GM15510 (cell line): ENCODE data around the gene GANC.

ENCODE experiments used
- POLR2A ChIP-seq: IDR thresholded peaks from 3 replicates; pipeline ENCODE4 v1.6.1; 2011; ENCODE audit warnings: borderline replicate concordance; ENCODE audit not compliant: insufficient read length; ENCODE audit errors: extremely low read depth

GANC gene

DNA sequence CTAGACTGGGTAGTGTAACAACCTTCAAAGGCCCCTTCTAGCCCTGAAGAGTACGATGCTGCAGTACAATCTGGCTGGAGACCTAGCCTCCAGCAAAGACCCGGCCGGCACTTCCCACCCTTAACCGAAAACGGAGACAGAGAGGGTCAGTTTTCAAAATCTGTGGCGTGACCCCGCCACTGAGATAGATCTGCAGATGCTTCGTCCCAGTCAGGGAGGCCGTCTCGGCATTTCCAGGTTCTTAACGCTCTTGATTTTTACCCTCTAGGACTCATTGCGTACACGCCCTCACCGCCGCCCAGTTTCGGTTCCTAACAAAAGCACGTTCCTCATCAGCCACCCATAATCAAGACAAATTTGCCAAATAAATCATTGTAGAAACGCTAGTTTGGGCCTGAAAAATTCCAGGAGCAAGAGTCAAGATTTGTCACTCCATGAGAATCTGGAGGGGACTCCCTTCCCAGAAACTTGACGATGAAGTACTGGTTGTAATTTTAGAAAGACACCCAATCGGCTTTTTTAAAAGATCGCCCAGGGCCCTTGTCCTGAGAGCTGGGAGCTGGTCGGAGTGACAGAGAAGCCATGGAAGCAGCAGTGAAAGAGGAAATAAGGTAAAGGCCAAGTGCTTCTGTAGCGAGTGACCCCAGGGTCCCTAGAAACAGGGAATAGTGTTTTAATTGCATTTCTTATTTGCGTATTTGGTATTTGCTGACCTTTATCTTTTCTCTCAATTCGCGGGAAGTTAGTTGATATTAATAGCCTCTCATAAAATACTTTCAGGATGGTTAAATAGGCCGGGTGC, 1.1 kb downstream of the GANC start:
- TF ChIP-seq POLR2A = no peak

DNA sequence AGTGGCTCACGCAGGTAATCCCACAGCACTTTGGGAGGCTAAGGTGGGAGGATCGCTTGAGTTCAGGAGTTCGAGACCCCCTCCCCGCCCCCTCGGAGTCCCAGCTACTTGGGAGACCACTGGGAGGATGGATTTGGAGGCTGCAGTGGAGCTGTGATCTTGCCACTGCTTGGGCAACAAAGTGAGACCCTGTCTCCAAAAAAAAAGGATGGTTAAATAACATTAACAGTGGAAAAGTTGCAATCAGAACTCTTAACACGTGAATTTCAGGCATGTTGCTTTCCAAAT, 1.6 kb downstream of the GANC start:
- no peak for TF ChIP-seq POLR2A

DNA sequence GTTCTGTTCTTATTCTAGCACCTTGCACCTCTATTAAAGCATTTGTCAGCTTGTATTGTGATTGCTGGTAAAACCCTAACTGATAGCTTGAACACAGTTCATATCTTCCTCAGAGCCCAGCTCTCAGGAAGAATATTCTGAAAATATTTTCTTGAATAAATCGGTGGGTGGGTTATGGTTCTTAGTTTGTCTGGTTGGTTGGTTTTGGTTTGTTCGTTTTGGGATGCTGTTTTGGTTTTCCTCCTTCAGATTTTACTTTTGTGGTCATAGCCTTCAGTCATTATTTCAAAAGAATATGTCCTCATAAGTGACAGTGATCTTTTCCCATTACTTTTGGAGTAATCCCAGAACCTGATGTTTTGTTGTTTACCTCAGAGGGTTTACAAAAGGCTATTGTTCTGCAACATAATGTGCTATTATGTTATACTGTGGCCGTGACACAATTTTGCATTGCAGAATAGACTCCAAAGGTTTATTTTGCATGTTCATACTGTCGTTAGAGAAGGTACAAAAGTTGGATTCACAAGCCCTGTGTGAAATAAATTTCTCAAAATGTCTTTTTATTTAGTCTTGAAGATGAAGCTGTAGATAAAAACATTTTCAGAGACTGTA, 2.9 kb downstream of the GANC start:
- TF ChIP-seq POLR2A = no peak

DNA sequence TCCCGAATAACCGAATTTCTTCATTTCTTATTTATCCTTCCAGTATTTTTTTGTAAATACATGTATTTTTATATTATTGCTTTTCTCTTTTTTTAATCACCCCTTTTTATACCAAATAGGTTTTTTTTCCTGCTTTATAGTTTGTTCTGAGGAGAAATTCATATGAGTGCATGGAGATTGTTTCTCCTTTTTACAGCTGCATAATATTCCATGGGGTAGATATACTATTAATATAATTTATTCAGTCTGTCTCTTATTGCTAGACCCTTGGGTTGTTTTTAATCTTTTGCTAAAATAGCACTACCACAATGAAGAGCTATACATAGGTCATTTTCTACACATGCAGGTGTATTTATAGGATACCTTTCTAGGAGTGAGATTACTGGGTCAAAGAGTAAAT, 3.8 kb downstream of the GANC start:
- TF ChIP-seq POLR2A = no peak

DNA sequence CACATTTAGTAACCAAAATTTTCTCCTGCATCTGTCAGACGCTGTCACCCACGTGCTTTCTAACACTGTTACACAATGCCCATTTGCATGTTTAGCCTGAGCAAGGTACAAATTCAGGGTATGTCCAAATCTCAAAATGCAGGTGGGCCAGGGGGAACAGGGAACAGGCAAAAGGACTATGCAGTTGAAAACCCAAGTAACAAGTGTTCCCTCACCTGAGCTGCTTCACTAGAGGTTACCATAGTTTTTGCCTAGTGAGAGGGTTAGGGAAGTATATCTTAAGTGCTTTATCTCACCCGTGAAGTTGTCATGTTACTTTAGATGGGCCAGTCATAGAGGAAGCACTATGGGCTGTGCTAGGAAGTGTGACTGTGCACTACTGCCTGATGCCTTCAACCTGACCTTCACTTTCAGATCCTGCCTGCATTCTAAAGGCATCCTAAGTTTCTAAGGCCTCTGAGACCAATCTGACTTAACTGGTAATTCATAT, 6.3 kb downstream of the GANC start:
- no peak for TF ChIP-seq POLR2A

DNA sequence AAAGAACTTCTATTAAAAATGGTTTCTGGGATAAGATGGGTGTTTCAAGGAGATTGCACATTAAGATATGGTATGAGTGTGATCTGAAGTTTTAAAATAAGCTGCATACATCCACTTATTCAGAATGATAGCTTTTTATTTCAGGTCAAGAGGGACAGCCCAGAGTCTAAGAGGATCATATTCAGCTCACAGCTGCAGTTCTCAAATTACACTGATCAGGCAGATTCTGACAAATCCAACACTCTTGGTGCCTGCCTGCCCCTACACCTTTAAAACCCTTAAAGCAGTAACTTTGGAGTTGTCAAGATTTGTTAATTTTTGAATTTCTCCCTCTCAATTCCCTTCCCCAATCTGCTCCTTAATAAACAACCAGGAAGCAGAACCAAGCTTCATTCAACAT, 9.3 kb downstream of the GANC start:
- TF ChIP-seq POLR2A = no peak

DNA sequence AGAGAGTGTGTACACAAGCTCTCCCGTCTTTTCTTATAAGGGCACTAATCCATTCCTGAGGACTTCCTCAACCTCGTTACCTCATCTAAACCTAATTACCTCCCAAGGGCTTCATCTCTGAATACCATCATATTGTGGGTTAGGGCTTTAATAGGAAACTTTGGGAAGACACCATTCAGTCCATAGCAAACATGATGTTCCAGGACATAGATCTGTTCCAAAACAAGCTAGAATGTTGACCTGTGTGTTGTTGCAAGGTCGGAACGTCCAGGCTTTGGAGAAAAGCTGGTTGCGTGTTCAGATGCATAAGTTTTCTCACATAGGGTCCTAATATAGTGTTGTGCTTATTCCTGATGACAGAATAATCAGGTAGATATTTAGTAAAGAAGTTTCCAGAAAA, 9.9 kb downstream of the GANC start:
- TF ChIP-seq POLR2A = no peak

DNA sequence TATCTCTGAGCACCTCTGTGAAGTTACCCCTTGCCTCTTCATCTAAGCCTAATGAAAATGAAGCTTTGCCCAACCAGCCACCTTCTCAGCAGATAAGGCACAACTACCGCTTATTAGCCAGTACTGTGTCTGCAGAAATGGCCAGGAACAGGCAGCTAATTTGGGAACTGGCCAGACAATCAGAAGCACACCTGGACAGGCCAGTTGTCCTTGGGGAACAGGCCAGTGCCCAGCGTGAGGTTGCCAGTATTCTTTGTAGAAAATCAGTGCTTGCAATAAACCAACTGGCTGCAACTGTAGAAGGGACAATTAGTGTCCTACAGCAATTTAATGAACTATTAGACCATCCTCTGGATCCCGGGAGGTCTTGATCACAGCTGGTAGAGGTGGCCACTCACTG, 10.7 kb downstream of the GANC start:
- no peak for TF ChIP-seq POLR2A

DNA sequence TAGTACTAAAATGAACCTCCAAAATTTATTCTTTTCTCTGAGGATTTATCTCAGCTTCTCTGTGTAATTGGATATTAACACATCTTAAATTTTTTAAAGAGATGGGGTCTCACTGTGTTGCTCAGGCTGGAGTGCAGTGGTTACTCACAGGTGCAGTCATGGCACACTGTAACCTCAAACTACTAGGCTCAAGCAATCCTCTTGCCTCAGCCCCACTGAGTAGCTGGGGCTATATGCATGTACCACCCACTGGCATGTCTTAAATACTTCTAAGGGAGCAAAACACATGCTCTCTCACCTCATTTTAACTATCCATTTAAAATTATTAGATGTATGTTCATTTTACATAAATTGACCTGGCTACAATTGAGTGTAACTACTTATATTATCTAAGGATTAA, 11.6 kb downstream of the GANC start:
- TF ChIP-seq POLR2A = no peak

DNA sequence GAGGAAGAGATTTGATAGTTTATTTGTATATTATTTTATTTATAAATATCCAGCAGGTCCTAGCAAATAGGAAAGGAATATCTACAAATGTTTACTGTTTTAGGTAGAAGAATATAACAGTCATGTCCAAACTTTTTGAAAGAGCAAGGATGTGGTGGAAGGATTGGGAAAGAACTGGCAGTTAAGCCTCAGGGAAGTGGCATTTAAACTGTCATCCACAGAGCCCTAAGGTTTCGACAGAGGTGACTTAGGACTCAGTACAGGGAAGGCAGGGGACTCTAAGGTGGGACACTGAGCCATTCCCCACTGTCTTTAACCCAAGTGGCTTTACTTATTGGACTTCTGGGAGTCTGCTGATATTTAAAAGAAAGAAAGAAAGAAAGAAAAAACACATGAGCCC, 12.0 kb downstream of the GANC start:
- no peak for TF ChIP-seq POLR2A

DNA sequence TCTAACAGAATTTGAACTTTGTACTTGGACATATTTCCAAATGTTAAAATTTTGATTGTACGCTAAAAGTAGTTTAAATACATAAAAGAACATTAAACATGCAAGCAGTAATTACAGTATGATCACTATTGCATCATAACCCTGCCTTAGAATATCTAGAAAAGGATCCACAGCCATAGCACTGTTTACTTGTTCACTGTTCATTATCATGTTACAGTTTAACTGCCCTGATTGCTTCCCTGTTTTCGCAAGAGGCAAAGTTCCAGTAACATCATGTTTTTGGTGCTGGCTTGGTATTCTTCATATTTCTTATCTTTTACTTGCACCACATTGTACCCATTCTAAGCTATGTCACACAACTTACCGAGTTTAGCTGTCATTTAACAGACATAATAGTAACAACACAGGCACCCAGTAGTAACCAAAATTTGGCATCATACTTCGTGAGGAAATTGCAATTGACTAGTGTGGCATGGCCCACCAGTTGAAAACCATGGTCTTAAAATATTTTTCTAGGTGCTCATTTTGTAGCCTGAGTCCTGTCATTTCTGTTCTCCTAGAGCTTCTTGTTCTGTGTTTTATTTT, 13.5 kb downstream of the GANC start:
- no peak for TF ChIP-seq POLR2A

DNA sequence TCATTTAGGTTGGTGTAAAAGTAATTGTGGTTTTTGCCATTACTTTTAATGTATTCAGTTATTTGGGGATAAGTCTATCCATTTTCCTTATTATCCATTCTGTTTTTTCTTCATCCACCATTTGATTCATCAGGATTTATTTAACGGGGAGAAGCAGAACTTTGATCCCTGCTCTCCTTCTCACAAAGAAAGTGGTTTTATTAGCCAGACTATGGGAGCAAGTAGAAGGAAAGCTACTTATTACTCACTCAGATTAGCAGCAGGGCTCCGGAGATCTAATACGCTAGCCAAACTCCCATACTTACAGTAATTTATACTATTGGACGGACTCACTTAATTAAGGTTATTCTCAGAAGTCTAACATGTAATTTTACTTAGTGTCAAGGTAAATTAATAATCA, 14.9 kb downstream of the GANC start:
- no peak for TF ChIP-seq POLR2A

DNA sequence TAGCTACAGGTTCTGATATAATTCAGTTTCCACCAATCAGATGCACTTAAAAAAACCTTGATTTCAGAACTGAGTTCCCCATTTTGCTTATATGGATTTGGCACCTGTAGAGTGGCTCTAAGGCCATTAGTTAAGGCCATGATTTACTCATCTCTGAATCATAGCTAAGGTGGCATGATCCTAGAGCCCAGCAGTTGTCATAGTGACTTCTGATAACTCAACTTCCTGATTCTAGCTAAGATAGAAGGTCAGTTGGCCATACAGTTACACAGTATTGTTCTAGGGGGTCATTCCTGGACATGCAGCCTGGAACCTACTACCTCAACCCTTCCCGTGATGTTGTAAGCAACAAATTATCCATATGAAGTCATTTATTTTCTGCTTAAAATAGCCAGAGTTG, 16.2 kb downstream of the GANC start:
- no peak for TF ChIP-seq POLR2A

DNA sequence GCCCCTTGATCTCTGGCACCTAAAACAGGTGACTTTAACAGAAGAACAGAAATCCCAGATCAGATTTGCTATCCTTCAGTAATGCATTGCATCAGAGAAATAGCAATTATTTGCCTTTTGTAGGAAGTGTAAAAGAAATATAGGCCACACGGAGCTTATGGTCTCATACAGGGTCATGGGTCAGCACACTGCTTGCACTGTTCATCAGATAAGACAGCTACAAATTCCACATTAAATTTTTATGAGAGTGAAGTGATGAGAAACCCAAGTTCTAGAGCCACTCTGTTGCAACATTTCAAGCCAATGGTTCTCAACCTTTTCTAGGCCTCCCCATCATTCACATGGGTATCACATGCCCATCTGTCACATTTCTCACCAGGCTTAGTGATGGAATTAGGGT, 33.7 kb downstream of the GANC start:
- TF ChIP-seq POLR2A = no peak

DNA sequence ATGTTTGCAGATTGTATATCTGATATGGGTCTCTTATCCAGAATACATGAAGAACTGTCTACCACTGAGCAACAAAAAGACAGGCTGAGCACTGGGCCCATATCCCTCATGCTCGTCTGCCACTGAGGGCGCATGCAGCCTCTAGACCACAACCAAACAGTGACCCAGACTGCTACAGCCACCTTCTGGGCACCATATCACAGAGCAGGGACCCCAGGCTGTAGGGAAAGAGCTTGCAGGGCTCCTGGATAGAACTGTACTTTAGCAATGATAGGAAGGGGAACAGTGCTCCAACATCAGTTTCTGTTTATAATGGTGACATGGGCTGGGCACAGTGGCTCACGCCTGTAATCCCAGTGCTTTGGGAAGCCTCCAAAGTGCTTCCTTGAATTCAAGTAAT, 40.5 kb downstream of the GANC start:
- TF ChIP-seq POLR2A = no peak

DNA sequence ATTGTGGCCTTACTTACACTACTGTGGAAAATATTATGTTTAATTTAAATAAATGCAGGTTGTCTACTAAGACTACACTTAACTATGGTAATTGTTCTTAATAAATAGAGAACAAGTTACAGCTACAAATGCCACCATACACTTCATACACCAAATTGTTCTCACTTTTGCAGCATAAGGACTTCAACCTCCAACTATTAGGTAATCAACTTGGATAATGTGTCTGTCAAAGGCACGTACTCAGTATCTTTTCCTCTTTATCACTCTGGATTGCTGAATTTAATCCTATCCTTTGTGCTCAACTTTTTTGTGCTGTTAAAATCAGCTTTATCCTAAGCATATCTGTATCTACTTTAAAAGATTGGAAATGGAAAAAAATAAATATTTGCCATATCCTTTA, 41.8 kb downstream of the GANC start:
- no peak for TF ChIP-seq POLR2A
